GM19099 (cell line): Measurements from ENCODE around the gene RPL41.

Source experiments
- POLR2A ChIP-seq: IDR thresholded peaks from 3 replicates; pipeline ENCODE4 v1.6.1; 2011; ENCODE audit warnings: low read depth; ENCODE audit not compliant: insufficient read length; ENCODE audit errors: extremely low read depth

Gene RPL41

DNA sequence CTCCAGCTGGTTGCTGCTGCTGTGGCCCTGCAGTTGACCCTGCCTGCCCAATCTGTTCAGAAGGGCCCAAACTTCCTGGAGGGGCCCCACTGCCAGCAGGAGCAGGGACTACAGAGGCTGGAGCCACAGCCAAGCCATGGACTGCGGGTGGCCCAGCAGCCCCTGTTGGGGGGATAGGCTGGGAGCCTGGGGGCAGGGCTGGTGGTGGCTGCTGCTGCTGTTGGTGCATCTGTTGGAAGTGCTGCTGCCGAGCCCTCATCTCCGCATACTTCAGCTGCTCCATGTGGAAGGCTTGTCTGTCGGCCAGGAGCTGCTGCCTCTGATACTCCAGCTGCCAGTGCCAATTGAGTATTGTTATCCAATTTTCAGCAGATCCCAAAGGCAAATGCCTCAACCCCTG is 48.9 kb downstream of the RPL41 start:
- no peak for TF ChIP-seq POLR2A
